RPMI7951 (cell line): Measurements from ENCODE around the gene RAB43. TPM values are rescaled to one million over a fixed set of nuclear protein-coding genes. Genes with fewer than 3 reads are reported as not detected.
"Not testable (repeated sequence)": the region's sequence is repeated elsewhere in the genome, so short reads cannot be mapped to it uniquely, and the experiment has no call there.

ENCODE experiments used
- DNase-seq: peaks from one replicate; pipeline ENCODE4 v3.0.0-alpha.2; 2012; ENCODE audit warnings: low read depth
- total RNA-seq: library from RNA; depleted of rRNA; stranded (reverse); fragments of >200 nt; shearing (Covaris generic); gene quantifications from 2 replicates; pipeline ENCODE4 v1.2.3, GENCODE V29; 2014

Gene RAB43
- total RNA-seq, 1 experiment from 2014 or later, result 10.8 TPM

DNA sequence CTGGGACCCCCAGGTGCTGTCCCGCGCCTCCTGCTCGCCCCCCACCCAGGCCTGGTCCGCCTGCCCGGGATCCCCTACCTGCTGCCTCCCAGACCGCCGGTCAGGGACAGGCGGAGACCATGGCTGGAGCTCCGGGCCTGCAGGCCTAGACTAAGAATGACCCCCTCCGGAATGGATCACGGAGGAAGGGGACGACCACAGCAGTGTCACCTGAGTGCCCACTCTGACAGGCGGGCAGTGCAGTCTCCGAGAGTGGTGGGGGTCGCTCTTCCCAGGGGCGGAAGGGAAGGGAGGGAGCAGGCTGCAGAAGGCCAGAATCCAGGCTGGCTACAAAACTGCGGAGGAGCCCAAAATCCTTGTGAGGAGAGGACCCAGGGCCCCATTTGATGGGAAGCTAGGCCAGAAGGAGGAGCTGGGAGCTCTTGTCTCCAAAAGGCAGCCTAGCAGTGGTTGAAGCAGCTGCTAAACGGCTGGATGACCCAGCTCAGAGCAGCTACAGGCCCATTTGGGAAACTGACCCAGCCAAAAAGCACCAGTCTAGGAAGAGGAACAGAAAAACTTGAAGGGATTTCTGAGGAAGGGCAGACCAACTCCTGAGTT, 908 bp upstream of the RAB43 start:
- DNase-seq, result peak; percentile 15

DNA sequence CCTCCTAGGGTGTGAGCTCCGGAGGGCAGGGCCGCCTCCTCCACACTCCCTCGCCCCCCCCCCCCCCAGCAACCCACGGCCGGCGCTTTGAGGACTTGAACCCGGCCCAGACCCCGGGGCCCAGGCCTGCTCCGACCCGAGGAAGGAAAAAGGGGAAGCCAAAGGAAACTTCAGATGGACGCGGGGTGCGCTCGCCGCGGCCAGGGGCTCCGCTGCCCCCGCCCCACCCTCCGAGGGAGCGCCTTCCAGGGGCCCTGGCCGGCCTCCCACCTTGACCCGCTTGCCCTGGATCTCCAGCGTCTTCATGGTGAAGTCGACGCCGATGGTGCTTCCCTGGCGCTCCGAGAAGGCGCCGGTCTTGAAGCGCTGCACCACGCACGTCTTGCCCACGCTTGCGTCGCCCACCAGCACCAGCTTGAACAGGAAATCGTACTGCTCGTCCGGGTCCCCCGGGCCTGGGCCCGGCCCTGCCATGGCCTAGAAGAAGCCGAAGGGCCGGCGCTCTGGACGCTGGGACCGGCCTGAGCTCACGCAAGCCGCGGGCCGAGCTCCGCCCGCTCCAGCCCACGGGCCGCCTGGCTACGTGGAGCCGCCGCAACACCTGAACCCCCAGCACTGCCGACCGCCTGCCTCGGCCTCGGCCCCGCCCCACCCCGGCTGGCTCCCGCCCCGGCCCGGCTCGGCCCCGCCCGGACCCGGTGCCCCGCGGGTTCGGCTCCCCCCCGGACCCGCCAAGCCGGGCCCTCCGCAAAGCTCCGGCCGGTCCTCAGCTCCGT, 400 bp downstream of the RAB43 start:
- no peak for DNase-seq

DNA sequence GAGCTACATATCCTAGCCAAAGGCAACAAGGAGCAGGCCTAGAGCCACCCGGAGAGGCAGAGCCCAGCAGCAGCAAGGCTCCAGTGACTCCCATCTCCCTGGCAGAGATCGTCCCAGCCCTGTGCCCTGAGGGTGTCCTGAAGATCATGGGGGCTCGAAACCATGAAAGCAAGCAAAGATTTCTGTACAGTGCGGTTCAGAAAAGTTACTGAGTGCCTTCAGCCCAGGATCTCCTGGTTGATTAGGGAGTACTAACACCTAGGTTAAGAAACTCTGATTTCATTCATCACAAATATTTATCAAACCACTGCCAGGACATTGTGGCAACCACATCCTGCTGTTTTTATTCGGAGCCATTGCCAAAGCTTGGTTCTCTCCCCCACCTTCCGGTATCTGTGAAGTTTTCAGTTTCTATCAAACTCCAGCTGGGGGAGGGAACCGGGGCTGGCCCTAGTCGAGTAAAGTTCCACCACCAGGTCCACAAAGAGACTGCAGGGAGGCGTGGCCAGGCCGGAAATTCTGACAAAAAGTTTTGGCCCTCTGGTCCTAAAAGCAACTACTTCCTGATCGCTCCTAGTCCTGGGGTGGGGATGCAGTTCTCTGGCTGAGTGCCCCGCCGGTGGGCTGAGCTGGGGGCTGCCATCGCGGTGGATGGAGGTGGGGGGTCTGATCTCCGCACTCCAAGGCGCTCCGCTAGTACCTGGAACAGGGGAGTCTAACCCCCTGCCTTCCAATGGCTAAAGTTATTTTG, 1.2 kb downstream of the RAB43 start:
- peak; percentile 96 for DNase-seq

DNA sequence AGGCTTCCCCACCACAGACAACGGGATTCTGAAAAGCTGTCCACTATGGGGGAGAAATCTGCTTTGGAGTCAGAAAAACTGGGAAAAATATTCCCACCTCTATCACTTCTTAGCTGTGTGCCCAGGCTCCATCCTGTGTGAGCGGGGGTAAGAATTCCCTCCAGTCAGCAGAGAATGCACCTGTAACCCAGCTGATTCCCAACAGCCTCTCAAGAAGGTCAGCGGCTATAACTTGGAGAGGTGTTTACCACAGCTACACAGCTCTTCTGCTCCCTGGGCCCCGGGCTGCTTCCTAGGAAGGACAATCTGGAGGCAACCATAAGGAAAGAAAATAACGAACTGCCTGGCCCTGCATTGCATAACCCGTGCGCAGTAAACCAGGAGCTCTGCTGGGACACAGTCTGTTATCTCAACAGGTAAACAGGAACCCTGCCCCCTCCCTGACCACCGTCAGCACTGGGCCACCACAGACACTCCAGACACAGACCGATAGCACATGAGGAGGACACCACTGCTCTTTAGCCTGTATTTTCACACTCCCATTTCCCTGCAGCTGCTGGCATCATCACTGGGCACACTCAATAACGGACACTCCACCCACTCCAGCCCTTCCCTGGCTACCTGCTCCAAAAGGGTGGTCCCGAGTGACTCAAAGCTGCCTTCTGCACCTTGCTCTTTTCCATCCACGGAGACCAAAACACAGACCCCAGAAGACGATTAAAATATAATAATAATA, 2.1 kb downstream of the RAB43 start:
- no peak for DNase-seq

DNA sequence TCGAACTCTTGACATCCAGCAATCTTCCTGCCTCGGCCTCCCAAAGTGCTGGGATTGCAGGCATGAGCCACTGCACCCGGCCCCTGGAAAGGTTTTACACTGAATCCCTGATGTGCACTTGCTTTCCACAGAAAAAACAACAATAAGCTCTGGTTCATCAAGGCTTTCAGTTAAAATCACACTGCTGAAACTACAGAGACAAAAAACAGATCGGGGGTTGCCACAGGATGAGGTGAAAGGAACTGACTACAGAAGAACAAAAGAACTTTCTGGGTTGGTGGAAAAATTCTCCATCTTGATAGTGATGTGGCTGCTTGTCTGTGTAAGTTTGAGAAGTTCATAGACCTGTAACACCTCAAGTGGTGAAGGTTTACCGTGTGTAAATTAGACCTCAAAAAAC, 2.9 kb downstream of the RAB43 start:
- DNase-seq, result no peak

DNA sequence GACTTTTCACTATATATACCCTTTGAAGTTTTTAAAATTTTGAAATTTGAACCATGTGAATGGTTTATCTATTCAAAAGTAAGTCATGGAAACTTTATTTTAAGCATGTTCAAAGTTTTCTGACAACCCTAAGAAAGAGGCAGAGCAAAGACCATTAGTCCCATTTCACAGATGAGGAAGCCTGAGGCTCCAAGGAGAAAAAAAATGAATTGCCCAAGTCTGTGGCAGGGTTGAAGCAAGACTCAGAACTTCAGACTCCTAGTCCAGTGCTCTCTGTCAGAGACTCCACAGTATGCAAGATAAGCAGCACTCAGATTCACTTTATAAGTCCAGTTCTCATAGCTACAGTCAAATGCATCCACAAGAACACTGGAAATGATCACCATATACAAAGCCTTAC, 4.5 kb downstream of the RAB43 start:
- DNase-seq, result no peak

DNA sequence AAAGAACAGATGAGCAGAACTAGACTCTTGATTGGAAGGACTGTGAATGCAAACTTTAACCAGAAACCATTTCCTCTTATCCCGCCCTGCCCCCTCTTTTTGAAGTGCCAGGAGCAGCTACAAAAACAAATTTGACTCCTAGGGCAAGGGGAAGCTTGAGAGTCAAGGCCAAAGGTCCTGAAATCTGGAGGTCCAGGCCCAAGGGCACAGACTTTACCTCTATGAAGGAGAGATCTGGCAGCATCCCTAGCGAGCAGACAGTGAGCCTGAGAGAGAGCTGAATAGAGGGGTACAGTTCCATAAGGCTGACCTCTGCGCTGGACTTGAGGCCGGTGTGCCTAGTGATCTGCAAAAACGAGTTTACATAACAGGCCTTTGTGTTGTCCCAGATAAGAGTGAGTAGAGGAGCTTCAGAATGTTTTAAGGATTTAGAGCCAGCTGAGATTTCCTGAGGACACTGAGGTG, 5.1 kb downstream of the RAB43 start:
- DNase-seq, result no peak

DNA sequence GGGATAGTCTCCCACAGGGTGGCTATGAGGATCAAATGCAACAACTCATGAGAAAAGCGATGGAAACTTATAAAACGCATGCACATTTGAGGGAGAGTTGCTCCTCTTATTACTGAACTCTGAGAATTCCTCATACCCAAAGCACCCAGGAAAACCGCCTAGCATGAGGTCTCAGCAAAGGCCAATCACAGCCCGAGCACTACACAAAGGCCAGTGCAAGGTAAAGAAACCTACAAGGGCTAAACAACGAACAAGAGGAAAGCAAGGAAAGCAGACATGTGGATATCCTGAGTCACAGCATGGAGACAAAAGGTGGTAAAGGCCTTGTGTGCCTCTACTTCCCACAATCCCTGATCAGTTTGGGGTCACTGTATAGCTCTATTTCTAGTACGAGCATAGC, 7.1 kb downstream of the RAB43 start:
- DNase-seq, result no peak

DNA sequence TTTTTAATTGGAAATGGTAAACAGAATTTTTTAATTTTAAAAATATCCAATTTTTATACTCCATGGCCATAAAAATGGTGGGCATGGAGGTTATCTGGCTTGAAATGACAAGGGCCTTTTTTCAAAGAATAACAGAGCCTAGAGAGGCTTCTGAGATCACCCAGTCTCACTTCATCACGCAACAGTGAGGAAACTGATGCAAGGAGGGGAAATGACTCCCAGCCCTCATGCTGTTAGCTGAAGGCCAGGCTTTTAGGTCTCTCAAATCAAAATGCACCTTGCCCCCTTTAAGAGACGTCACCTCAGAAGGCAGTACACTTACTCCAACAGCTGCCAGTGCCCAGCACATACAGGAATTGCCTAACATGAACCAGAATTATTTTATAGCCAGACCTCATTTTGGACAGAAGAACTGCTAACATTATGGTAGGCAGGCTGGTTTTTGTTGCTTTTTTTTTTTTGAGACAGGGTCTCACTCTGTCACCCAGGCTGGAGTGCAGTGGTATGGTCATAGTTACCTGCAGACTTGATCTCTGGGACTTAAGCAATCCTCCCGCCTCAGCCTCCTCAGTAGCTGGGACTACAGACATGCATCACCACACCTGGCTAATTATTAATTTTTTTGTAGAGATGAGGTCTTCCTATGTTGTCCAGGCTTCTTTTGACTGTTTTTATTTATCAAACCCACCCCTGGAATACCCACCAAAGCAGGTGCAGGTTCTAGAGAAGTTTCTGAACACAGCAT, 9.1 kb downstream of the RAB43 start:
- no peak for DNase-seq

DNA sequence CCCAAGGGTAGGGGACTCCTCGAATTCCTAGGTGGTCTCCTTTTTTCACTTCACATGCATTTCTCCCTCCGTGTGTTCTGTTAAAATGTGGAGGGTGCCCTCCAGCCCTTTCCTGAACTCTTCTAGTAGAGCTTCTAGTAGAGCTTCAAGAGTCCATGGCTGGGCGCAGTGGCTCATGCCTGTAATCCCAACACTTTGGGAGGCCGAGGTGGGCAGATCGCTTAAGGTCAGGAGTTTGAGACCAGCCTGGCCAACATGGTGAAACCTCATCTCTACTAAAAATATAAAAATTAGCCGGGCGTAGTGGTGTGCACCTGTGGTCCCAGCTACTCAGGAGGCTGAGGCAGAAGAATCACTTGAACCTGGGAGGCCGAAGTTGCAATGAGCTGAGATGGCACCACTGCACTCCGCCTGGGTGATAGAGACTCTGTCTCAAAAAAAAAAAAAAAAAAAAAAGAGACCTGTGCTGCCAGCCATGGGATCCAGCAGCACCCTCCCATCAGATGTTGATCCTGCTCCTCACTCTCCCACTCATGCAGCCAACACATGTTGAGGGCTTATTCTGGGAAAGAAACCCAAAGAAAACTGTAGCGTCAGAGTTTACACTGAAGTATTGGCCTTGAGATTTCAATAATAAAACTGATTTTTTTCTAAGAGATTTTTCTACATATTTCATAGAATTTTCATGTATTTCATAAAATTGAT, 10.4 kb downstream of the RAB43 start:
- DNase-seq, result not testable (repeated sequence)

DNA sequence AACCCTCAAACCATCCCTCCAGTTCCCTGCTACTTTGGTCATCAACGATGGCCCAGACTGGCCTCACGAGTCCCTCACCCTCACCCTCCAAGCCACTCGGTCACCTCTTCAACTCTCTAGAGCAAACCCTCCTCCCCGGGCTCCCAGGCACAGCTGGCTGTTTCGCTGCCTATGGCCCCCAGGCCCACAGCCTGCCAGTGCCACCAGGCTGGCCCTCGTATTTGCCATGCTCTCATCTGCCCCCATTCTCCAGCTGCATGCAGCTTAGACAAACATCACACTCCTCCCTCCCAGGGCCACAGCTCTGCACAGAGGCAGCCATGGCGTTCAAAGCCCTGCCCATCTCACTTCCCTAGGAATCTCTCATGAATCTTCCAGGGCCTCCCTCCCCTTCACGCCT, 13.8 kb downstream of the RAB43 start:
- no peak for DNase-seq

DNA sequence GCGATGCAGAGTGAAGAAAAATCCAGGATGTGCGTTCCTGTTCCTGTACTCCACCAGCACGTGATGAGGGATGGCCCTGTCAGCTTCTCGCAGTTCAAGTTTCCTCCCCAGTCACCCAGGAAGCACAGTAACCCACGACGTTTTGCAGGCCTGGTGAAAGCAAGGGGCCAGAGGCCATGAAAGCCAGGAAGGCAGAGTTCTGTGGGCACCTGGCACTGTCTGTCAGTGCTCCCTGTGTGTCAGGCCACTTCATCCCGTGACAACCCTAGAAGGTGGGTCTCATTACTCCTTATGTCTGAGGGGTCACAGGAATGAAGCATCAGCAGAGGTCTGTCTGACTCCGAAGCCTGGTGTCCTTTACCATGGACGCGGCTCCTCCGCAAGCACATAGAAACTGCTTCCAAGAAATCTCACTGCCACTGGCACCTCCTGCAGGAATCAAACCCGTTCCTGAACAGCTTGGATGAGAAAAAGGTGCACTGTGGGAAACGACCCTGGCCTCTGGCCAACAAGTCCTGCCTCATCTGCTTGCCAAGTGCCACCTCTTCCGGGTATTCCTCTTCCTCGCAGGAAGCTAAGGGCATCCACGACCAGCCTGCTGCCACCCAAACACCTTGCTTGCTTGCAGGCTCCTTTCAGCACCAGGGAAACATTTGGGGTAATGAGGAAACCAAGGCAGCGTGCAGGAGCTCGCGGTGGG, 14.6 kb downstream of the RAB43 start:
- no peak for DNase-seq

DNA sequence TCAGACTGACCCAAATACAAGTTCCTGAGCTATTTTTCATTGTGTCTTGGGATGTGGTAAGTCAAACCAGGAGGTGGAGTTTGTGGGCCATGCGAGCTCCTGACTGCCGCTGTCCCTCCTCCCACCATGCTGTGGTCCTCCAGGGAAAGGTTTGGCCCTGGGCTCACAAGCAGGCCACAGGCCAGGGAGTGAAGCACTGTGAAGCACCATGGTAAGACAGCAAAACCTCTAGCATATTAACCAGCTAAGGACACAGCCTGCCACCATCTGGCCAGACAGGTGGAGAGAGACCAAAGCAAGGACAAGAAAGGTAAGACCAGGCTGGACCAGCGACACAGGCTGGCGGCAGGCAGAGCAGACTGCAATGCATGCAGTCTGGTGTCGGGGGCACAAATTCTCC, 15.3 kb downstream of the RAB43 start:
- DNase-seq, result no peak

DNA sequence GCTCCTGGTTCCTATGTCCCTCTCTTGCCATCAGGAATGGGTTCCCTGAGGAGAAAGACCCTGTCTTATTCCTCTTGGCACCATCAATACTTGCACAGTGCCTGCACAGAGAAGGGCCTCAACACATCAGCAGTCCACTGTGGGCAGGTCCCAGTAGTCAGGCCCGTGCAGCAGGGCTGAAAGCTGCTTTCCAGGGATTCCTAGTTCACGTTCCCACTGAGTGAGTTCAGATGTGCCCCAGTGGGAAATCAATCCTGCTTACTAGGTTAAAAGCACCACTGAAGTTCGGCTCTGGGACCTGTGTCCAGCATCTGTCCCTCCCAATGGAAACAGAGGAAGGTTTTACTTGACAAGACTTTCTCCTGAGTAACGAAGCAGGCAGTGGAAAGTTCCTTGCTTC, 15.7 kb downstream of the RAB43 start:
- no peak for DNase-seq

DNA sequence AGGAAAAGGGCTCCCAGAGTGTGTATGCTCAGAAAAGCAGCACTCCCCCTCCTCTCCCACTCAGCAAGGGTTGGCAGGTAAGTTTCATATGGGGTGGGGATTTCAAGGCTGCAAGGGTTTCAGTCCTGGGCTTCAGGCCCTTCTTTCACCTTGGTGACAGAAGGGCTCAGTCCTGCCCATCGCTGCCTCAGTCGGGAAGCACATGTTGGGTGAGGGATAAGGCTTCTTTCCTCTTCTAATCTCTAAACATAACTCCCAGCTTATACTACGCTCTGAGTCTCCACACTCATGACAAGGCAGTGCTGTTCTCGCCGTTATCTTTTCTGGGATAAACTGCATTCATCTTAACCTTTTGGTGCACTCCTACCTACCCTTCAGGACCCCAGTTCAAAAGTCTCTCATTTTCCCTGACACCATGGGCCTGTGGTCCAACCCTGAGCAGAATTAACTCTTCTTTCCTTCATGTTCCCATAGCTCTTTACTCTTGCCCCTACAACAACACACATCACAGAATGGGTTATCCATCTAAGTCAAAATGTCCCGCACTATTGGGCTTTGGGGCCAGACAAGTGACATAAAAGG, 17.0 kb downstream of the RAB43 start:
- no peak for DNase-seq

DNA sequence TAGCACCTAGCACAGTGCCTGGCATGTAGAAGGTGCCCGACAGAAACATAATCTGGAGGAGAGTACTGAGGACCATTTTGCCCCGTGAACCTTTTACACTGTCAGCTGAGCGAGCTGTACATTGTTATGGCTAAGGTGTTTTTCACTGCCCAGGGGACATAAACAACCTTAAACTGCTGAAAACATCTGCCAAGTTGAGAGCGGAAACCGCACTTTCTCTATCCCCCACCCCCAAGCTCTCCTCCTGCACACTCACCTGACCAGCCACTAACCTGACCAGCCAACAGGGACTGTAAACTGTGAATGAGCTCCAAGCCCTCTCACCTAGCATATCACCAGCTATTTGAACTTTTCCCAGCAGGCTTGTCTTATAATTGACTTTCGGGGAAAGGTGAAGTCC, 17.6 kb downstream of the RAB43 start:
- no peak for DNase-seq

DNA sequence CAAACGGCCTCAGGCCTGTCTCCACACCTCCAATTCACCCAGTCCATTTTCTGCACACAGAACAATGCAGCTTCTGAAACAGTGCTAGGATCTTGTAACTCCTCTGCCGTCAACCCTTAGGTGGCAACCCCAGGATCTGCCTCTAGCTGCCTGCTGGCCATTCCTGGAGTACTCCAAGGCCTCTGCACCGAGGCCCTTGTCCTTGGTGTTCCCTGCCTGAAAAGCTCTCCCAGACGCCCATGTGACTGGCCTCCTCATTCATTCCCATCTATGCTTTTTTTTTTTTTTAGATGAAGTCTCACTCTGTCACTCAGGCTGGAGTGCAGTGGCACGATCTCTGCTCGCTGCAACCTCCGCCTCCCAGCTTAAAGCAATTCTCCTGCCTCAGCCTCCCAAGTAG, 18.3 kb downstream of the RAB43 start:
- no peak for DNase-seq

DNA sequence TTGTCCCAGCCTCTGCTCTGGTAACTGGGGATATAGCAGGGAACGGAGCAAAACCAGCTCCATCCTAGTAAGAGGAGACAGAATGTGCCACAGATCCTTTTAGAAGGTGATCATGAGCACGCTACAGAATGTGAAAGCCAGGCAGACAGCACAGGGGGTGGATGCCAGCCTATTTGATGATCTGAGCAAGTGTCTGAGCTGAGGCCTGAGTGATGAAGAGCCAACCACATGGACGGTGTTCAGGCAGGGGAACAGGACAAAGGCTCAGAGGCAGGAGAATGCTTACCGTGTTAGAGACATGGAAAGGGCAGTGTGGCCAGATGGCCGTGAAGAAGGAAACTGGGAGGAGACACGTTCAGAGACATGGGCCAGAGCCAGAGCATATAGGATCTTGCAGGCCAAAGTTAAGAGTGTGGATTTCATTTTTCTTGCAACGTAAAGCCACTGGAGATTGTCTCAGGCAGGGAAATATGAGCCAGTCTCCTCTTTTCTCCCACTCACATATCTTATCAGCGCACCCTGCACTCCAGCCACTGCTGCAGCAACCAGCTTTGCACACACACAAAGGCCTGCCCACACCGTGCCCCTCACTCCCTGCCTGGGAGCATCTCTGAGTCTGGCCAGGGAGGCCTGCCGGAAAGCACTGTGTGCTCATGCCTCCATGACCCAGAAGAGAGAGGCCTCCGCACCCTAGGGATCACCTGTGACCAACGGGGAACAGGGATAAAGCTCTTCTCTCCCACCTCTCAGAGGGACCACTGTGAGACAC, 20.1 kb downstream of the RAB43 start:
- no peak for DNase-seq

DNA sequence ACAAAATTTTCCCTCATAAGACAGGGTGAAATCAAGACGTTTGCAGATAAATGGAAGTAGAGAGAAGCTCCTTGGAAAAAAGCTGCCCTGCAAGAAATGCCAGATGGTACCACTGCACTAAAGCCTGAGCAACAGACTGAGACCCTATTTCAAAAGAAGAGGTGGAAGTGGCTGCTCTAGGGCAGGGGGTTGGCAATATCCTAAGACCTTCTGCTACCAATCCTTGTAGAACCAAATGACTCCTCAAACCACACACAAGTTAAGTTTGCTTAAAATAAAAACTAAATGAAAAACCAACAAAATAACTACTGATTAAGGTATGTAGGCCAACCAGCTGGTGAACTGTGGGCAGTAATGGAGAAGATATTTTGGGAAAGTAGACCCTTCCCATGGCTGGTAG, 21.3 kb downstream of the RAB43 start:
- DNase-seq, result no peak
